Skin epidermis (tissue), 12 donors: Measurements from ENCODE around the gene BDKRB1.

Experiments used
- H3K27ac ChIP-seq, 21 experiments: fragments of 200-600 bp; sonication (generic) in 11 of 21; one replicate each; pipeline ENCODE4 v1.5.0; 2020; ENCODE audit warnings: mild to moderate bottlenecking in 3 of 21, inconsistent platforms in 2 of 21, moderate library complexity in 2 of 21
- H3K4me3 ChIP-seq, 7 experiments: fragments of 200-600 bp; sonication (generic) in 2 of 7; one replicate each; pipeline ENCODE4 v1.5.0; 2020; ENCODE audit warnings: inconsistent platforms in 2 of 7, mild to moderate bottlenecking in 2 of 7, moderate library complexity in 1 of 7

BDKRB1 gene

DNA sequence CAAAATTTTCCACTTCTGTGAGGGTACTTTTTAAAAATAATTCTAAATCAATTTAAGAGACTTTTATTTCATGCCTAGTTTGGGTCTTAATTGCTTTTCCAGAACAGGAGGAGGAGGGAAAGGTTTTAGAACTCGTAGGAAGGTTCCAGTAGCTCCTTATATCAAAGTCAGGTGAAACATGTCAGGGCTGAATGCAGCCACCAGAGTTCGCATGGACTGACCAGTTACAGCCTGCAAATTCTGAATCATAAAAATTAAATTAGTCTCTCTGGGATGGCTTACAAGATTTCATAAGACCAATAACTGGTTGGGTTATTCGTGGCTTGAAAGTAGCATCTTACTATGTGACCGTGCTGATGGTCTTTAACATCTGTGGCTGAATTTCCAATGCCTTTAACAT lies 397 bp downstream of the BDKRB1 start:
- Histone ChIP-seq H3K27ac (peak overlapping the region in 14 of 21 experiments; percentile 8 to 79 (median 43)), H3K4me3 (no peak overlapping the region)

DNA sequence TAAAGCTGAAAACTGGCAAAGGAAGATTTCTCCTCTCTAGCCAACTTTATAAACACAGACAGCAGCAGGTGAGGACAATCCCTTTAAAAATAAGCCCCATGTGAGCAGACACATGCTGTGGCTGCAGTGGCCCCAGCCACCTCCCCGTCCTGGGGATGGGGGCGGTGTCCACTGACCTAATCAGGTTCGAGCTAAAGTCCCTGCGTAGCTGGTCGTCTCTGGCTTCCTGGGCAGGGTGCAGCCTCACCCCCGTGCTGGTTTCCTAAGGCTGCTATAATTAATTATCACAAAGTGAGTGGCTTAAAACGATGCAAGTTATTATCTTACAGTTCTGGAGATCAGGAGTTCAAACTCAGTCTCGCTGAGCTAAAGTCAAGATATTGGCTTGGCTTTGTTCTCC lies 1.0 kb downstream of the BDKRB1 start:
- Histone ChIP-seq H3K27ac (peak overlapping the region in 2 of 21 experiments; percentile 47 to 79), H3K4me3 (no peak overlapping the region)

DNA sequence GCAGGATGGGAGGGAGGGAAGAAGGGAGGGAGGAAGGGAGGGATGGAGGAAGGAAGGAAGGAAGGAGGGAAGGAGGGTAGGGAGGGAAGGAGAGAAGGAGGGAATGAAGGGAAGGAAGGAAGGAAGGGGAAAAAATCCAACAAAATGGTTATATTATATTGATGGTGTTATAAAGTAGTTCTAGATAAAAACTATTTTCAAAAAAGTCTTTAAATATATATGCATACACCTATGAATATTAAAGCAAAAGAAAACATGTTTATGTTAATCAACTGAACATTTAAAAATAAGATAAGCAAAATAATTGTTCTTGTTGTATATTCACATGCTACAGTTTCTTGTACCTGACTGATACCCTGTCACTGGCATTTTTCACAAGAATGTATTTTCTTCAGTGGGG lies 1.9 kb downstream of the BDKRB1 start:
- H3K27ac ChIP-seq: no peak overlapping the region
- H3K4me3 ChIP-seq: no peak overlapping the region

GRCh38 chr14:96260341-96260821 lies 4.4 kb downstream of the BDKRB1 start:
- Histone ChIP-seq H3K4me3 (no peak overlapping the region), H3K27ac (no peak overlapping the region)

DNA sequence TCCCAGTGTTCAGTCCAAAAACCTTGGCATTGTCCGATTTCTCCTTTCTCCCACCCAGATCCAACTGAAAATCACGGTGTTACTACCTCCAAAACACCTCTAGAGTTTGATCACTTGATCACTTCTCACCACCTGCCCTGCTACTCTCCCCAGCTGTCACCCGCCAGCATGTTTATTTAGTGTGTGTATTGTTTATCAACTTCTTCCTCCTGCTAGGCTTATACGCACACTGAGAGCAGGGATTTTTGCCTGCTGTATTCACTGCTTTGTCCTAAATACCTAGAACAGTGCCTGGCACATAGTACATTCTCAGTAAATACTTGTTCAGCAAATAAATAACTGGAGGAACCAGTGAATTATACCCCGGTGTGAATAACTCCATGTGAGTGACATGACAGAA lies 5.0 kb downstream of the BDKRB1 start:
- Histone ChIP-seq H3K4me3 (no peak overlapping the region), H3K27ac (no peak overlapping the region)

- H3K27ac ChIP-seq: no peak overlapping the region
- no peak overlapping the region for H3K4me3 ChIP-seq
Observed at GRCh38 chr14:96261772-96262655, 6.0 kb downstream of the BDKRB1 start.

DNA sequence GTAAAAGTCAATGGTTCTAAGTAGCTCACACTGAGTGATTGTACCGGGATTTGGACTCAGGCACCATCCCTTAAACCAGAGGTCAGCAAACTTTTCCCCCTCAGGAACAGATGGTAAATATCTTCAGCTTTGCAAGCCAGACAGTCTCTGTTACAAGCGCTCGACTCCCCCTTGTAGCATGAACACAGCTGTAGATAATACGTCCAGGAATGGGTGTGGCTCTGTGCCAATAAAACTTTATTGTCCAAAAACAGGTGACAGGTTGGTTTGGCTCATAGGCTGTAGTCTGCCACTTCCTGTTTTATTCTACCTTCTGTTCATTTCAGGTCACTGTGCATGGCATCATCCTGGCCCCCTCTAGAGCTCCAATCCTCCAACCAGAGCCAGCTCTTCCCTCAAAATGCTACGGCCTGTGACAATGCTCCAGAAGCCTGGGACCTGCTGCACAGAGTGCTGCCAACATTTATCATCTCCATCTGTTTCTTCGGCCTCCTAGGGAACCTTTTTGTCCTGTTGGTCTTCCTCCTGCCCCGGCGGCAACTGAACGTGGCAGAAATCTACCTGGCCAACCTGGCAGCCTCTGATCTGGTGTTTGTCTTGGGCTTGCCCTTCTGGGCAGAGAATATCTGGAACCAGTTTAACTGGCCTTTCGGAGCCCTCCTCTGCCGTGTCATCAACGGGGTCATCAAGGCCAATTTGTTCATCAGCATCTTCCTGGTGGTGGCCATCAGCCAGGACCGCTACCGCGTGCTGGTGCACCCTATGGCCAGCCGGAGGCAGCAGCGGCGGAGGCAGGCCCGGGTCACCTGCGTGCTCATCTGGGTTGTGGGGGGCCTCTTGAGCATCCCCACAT lies 7.6 kb downstream of the BDKRB1 start:
- no peak overlapping the region for H3K27ac ChIP-seq
- H3K4me3 ChIP-seq: no peak overlapping the region

- no peak overlapping the region for H3K27ac ChIP-seq
- no peak overlapping the region for H3K4me3 ChIP-seq
Observed at GRCh38 chr14:96264200-96264553, 8.2 kb downstream of the BDKRB1 start.

DNA sequence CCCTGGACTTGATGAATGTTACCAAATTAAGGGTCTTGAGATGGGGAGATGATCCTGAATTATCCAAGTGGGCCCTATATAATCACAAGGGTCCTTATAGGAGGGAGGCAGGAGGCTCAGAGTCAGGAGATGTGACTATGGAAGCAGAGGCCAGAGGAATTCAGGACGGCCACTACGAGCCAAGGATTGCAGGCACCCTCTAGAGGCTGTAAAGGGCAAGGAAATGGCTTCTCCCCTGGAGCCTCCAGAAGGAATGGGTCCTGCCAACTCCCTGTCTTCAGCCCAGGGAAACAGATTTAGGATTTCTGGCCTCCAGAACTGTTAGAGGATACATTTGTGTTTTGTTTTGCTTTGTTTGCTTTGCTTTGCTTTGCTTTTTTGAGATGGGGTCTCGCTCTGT lies 8.8 kb downstream of the BDKRB1 start:
- H3K27ac ChIP-seq: no peak overlapping the region
- H3K4me3 ChIP-seq: no peak overlapping the region

GRCh38 chr14:96265383-96266095 lies 9.5 kb downstream of the BDKRB1 start:
- Histone ChIP-seq H3K4me3 (no peak overlapping the region), H3K27ac (no peak overlapping the region)

- Histone ChIP-seq H3K27ac (no peak overlapping the region), H3K4me3 (no peak overlapping the region)
Observed at GRCh38 chr14:96267336-96267735, 11.3 kb downstream of the BDKRB1 start.

GRCh38 chr14:96267916-96268315 lies 11.9 kb downstream of the BDKRB1 start:
- no peak overlapping the region for H3K4me3 ChIP-seq
- H3K27ac ChIP-seq: peak overlapping the region in 3 of 21 experiments; percentile 8 to 68 (median 14)

- H3K4me3 ChIP-seq: no peak overlapping the region
- peak overlapping the region in 10 of 21 experiments; percentile 3 to 68 (median 13) for H3K27ac ChIP-seq
Observed at GRCh38 chr14:96268431-96269358, 12.7 kb downstream of the BDKRB1 start.

DNA sequence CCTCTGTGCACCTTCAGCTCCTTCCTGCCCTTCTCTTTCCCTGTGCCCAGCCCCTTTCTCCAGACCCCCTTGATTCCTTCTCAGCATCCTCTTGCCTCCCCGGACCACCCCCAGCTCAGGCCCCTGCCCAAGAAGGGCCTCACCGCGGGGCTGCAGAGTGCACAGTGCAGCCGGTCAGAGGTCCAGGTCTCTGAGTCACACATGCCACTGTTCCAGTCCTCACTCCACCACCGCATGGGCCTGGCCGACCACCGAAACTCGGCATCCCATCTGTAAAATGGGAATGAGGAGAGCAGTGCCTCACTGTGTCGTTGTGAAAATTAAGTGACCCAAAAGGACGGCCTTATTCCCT lies 13.3 kb downstream of the BDKRB1 start:
- Histone ChIP-seq H3K4me3 (no peak overlapping the region), H3K27ac (peak overlapping the region in 5 of 21 experiments; percentile 3 to 54 (median 12))

DNA sequence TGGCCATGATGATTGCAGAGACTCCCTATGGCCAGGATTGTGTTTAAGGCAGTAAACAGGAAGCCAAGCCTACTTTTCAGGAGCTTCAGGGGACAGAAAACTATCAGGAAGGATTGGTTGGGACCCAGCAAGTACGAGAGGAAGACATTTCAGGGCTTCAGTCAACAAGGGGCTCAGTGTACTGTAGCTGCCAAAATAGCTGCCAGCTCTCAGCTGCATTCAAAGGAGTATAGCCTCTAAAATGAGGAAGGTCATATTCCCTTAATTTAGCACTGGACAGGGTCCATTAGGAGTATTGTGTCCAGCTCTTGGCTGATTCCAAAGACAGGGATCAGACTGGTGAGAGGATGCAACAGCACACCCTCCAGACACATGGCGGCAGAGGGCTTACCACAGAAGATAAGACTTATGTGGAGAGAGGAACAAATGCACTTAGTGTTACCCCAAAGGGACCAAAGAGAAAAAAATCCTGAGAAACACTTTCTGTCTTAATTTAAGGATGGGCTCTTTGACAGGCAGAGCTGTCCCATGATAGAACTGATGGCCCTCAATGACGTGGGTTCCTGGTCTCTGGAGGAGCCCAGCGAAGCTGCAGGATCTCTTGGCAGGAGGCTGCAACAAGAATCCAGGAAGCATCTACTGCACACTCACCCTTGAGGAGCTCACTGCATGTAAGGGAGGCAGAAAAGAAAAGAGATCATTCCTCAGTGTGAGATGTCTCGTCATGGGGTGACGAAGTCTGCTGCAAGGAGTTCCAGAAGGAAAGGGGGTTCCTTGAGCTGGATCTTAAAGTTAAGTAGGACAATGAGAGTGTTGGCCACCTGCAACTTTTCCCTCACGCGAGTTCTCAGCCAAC lies 14.8 kb downstream of the BDKRB1 start:
- Histone ChIP-seq H3K4me3 (no peak overlapping the region), H3K27ac (no peak overlapping the region)

DNA sequence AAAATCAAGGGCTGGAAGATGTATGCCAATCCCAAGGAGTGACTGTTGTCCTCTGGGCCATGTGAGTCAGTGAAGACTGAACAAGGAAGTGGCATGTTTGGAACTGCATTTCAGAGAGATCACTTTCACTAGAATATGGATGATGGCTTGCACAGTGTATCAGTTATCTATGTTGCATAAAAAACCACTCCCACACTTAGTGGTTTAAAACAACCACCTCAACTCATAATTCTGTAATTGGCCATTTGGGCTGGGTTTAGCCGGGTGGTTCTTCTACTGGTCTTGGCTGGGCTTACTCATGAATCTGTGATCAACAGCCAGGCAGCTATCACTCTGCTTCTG lies 15.4 kb downstream of the BDKRB1 start:
- H3K4me3 ChIP-seq: no peak overlapping the region
- H3K27ac ChIP-seq: no peak overlapping the region

- H3K27ac ChIP-seq: no peak overlapping the region
- H3K4me3 ChIP-seq: no peak overlapping the region
Observed at GRCh38 chr14:96272777-96273473, 16.9 kb downstream of the BDKRB1 start.

GRCh38 chr14:96273629-96274028 lies 17.6 kb downstream of the BDKRB1 start:
- Histone ChIP-seq H3K27ac (peak overlapping the region in 2 of 21 experiments; percentile 31 to 37), H3K4me3 (no peak overlapping the region)
